T-helper 22 cell (primary cell): Measurements from ENCODE around the gene RAPGEF1.
A peak's percentile ranks its signal among the peaks of the same experiment; 100 is the strongest.
"Not testable (repeated sequence)": the region's sequence is repeated elsewhere in the genome, so short reads cannot be mapped to it uniquely, and the experiment has no call there.

Experiments
- DNase-seq: peaks from one replicate; pipeline ENCODE4 v3.0.0-alpha.2; 2020; ENCODE audit warnings: low read depth

The RAPGEF1 gene

GRCh38 chr9:131685753-131686706 lies 53.8 kb downstream of the RAPGEF1 start:
- no peak for DNase-seq

GRCh38 chr9:131683094-131683493 lies 56.8 kb downstream of the RAPGEF1 start:
- not testable (repeated sequence) for DNase-seq

GRCh38 chr9:131682261-131682660 lies 57.6 kb downstream of the RAPGEF1 start:
- no peak for DNase-seq

- not testable (repeated sequence) for DNase-seq
Observed at GRCh38 chr9:131681826-131682225, 58.0 kb downstream of the RAPGEF1 start.

GRCh38 chr9:131681108-131681507 lies 58.8 kb downstream of the RAPGEF1 start:
- DNase-seq, result not testable (repeated sequence)

- DNase-seq, result no peak
Observed at GRCh38 chr9:131679261-131680020, 60.4 kb downstream of the RAPGEF1 start.

GRCh38 chr9:131678499-131679111 lies 61.3 kb downstream of the RAPGEF1 start:
- peak; percentile 71 for DNase-seq

- DNase-seq, result no peak
Observed at GRCh38 chr9:131677444-131678180, 62.3 kb downstream of the RAPGEF1 start.

- DNase-seq, result no peak
Observed at GRCh38 chr9:131677049-131677443, 62.8 kb downstream of the RAPGEF1 start.

- peak; percentile 47 for DNase-seq
Observed at GRCh38 chr9:131676431-131676972, 63.4 kb downstream of the RAPGEF1 start.

- no peak for DNase-seq
Observed at GRCh38 chr9:131675437-131676022, 64.3 kb downstream of the RAPGEF1 start.

GRCh38 chr9:131674425-131675421 lies 65.2 kb downstream of the RAPGEF1 start:
- DNase-seq, result no peak

GRCh38 chr9:131673531-131673930 lies 66.3 kb downstream of the RAPGEF1 start:
- DNase-seq, result no peak

GRCh38 chr9:131673068-131673467 lies 66.8 kb downstream of the RAPGEF1 start:
- no peak for DNase-seq

GRCh38 chr9:131672451-131672850 lies 67.4 kb downstream of the RAPGEF1 start:
- DNase-seq, result no peak

- no peak for DNase-seq
Observed at GRCh38 chr9:131671133-131671520, 68.7 kb downstream of the RAPGEF1 start.

- DNase-seq, result no peak
Observed at GRCh38 chr9:131670247-131671132, 69.4 kb downstream of the RAPGEF1 start.

GRCh38 chr9:131669269-131670157 lies 70.4 kb downstream of the RAPGEF1 start:
- no peak for DNase-seq
